NAMALWA (cell line): ENCODE data around the gene WFS1.

Experiments
- DNase-seq: peaks from one replicate; pipeline ENCODE4 v3.0.0-alpha.2; 2015; ENCODE audit warnings: low spot score

WFS1 gene

GRCh38 chr4:6269616-6270511, at the start of gene WFS1:
WFS1 (plus strand) TSS chr4:6269850; CDS start chr4:6277456, 7,606 bp downstream.
- DNase-seq = peak; percentile 97

- DNase-seq = no peak
These were observed 48.3 kb upstream of the WFS1 start for GRCh38 chr4:6221301-6221850.

- no peak for DNase-seq
These were observed 47.5 kb upstream of the WFS1 start for GRCh38 chr4:6221851-6222760.

- DNase-seq = no peak
These were observed 46.8 kb upstream of the WFS1 start for GRCh38 chr4:6222761-6223292.

GRCh38 chr4:6224735-6225134, 44.9 kb upstream of the WFS1 start:
- no peak for DNase-seq

GRCh38 chr4:6225469-6225868, 44.2 kb upstream of the WFS1 start:
- peak; percentile 35 for DNase-seq

GRCh38 chr4:6226506-6226905, 43.1 kb upstream of the WFS1 start:
- no peak for DNase-seq

GRCh38 chr4:6227412-6228157, 42.1 kb upstream of the WFS1 start:
- DNase-seq = no peak

- no peak for DNase-seq
These were observed 41.2 kb upstream of the WFS1 start for GRCh38 chr4:6228158-6229067.

GRCh38 chr4:6229095-6229494, 40.6 kb upstream of the WFS1 start:
- DNase-seq = no peak

- DNase-seq = no peak
These were observed 39.8 kb upstream of the WFS1 start for GRCh38 chr4:6229671-6230501.

- DNase-seq = no peak
These were observed 39.2 kb upstream of the WFS1 start for GRCh38 chr4:6230502-6230785.

- no peak for DNase-seq
These were observed 38.6 kb upstream of the WFS1 start for GRCh38 chr4:6230827-6231662.

GRCh38 chr4:6231663-6232165, 37.9 kb upstream of the WFS1 start:
- no peak for DNase-seq

- no peak for DNase-seq
These were observed 36.5 kb upstream of the WFS1 start for GRCh38 chr4:6232836-6233785.

GRCh38 chr4:6233929-6234328, 35.7 kb upstream of the WFS1 start:
- DNase-seq = no peak

GRCh38 chr4:6235012-6235411, 34.6 kb upstream of the WFS1 start:
- no peak for DNase-seq
